Smooth muscle cell (in vitro differentiated cells): Measurements from ENCODE around the gene ATP5F1E. TPM values are rescaled to one million over a fixed set of nuclear protein-coding genes. Genes with fewer than 3 reads are reported as not detected.

Source experiments
- DNase-seq: peaks from one replicate; lab custom pipeline; 2025; ENCODE audit not compliant: unreplicated experiment; lab: John Stamatoyannopoulos, UW
- H2AFZ ChIP-seq: fragments of 200-600 bp; sonication (generic); 2 replicates; pipeline ENCODE4 v1.6.0; 2016; ENCODE audit warnings: antibody characterized with exemption, low read depth, mild to moderate bottlenecking
- H3F3A ChIP-seq: fragments of 200-600 bp; sonication (generic); 2 replicates; pipeline ENCODE4 v1.6.0; 2017; ENCODE audit warnings: antibody characterized with exemption, low read depth
- H3K27ac ChIP-seq: fragments of 200-600 bp; sonication (generic); 2 replicates; pipeline ENCODE4 v1.5.1; 2016; ENCODE audit warnings: low read depth, mild to moderate bottlenecking
- H3K27me3 ChIP-seq: fragments of 200-600 bp; sonication (generic); 2 replicates; pipeline ENCODE4 v1.6.1; 2016; ENCODE audit warnings: low read depth, mild to moderate bottlenecking
- H3K36me3 ChIP-seq: fragments of 200-600 bp; sonication (generic); 2 replicates; pipeline ENCODE4 v1.5.1; 2016; ENCODE audit warnings: low read depth
- H3K4me1 ChIP-seq: fragments of 200-600 bp; sonication (generic); 2 replicates; pipeline ENCODE4 v1.5.1; 2016; ENCODE audit warnings: low read depth
- H3K4me2 ChIP-seq: fragments of 200-600 bp; sonication (generic); 2 replicates; pipeline ENCODE4 v1.6.0; 2016; ENCODE audit warnings: mild to moderate bottlenecking
- H3K4me3 ChIP-seq: fragments of 200-600 bp; sonication (generic); 2 replicates; pipeline ENCODE4 v1.5.1; 2016; ENCODE audit warnings: mild to moderate bottlenecking
- H3K79me2 ChIP-seq: fragments of 200-600 bp; sonication (generic); 2 replicates; pipeline ENCODE4 v1.6.0; 2016; ENCODE audit warnings: low read depth, mild to moderate bottlenecking
- H3K9ac ChIP-seq: fragments of 200-600 bp; sonication (generic); 2 replicates; pipeline ENCODE4 v1.6.0; 2016; ENCODE audit warnings: low read depth
- H3K9me3 ChIP-seq: fragments of 200-600 bp; sonication (generic); replicated peaks from 2 replicates; pipeline ENCODE4 v1.5.1; 2016; ENCODE audit warnings: low read depth
- H4K20me1 ChIP-seq: fragments of 200-600 bp; sonication (generic); 2 replicates; pipeline ENCODE4 v1.6.0; 2016; ENCODE audit warnings: low read depth
- CTCF ChIP-seq: fragments of 200-600 bp; sonication (generic); IDR thresholded peaks from 2 replicates; pipeline ENCODE4 v1.5.1; 2017; ENCODE audit warnings: borderline replicate concordance, mild to moderate bottlenecking, antibody characterized with exemption; ENCODE audit not compliant: insufficient read depth, poor library complexity, severe bottlenecking
- WGBS: methylation state at CpG from one replicate; pipeline ENCODE4 v1.1.7; 2016; ENCODE audit warnings: low lambda C conversion rate; 5-methylcytosine and 5-hydroxymethylcytosine counted together
- polyA plus RNA-seq: library from polyadenylated mRNA; unstranded; fragments of >200 nt; fragmentation: Nextera tagmentation; extraction: Ambion mirVana; gene quantifications from 2 replicates; pipeline ENCODE4 v1.2.1, GENCODE V29; 2016
- total RNA-seq: library from RNA; depleted of rRNA; stranded (reverse); fragments of >200 nt; gene quantifications from 2 replicates; pipeline ENCODE4 v1.2.3, GENCODE V29; 2014

The ATP5F1E gene
- total and polyA plus RNA-seq, 2 experiments from 2014 or later: 48.6 to 265 TPM

- Histone ChIP-seq H3K4me1 (peaks cover 16% of the 10 kb centered on the region), H3K27me3 (no peaks in the 10 kb centered on the region), H3K9ac (no peak overlapping the region), H3K79me2 (peaks cover 18% of the 10 kb centered on the region), H3K27ac (peak overlapping the region; percentile 98), H3K36me3 (no peaks in the 10 kb centered on the region), H2AFZ (no peak overlapping the region), H3F3A (no peaks in the 10 kb centered on the region), H4K20me1 (peaks cover under 1% of the 10 kb centered on the region), H3K4me3 (no peak overlapping the region), H3K4me2 (no peak overlapping the region), H3K9me3 (no peaks in the 10 kb centered on the region)
- no peak for DNase-seq
- WGBS: 92% methylated on average over 8 of the region's 8 CpGs
- TF ChIP-seq CTCF: no peak
These were observed 23.3 kb downstream of the ATP5F1E start for GRCh38 chr20:59008715-59009336.

- Histone ChIP-seq H3F3A (no peaks in the 10 kb centered on the region), H4K20me1 (peaks cover 4% of the 10 kb centered on the region), H3K4me3 (peak overlapping the region; percentile 76), H3K27ac (no peak overlapping the region), H3K36me3 (no peaks in the 10 kb centered on the region), H3K9me3 (no peaks in the 10 kb centered on the region), H3K27me3 (no peaks in the 10 kb centered on the region), H2AFZ (peak overlapping the region; percentile 63), H3K79me2 (peaks cover 18% of the 10 kb centered on the region), H3K9ac (peak overlapping the region; percentile 93), H3K4me2 (peak overlapping the region; percentile 100), H3K4me1 (peaks cover 16% of the 10 kb centered on the region)
- no peak for DNase-seq
- TF ChIP-seq CTCF: no peak
- 91% methylated on average over 24 of the region's 24 CpGs for WGBS
These were observed 24.2 kb downstream of the ATP5F1E start for GRCh38 chr20:59007665-59008511.

- TF ChIP-seq CTCF: no peak
- no peaks in the 10 kb centered on the region for H3K9me3 ChIP-seq
- peaks cover 4% of the 10 kb centered on the region for H4K20me1 ChIP-seq
- H3F3A ChIP-seq: no peaks in the 10 kb centered on the region
- peak within 1 kb of the TSS; percentile 93 for H3K9ac ChIP-seq
- H3K4me1 ChIP-seq: peaks cover 16% of the 10 kb centered on the region
- WGBS: 42% methylated on average over 9 of the region's 82 CpGs
- H3K79me2 ChIP-seq: peaks cover 18% of the 10 kb centered on the region
- no peaks in the 10 kb centered on the region for H3K36me3 ChIP-seq
- peak within 1 kb of the TSS; percentile 76 for H3K4me3 ChIP-seq
- H3K4me2 ChIP-seq: peak within 1 kb of the TSS; percentile 100
- no peak within 1 kb of the TSS for H3K27ac ChIP-seq
- H3K27me3 ChIP-seq: no peaks in the 10 kb centered on the region
- peak within 1 kb of the TSS; percentile 63 for H2AFZ ChIP-seq
- no peak for DNase-seq
These were observed 25.1 kb downstream of the ATP5F1E start, which contains the start of gene CTSZ for GRCh38 chr20:59006864-59007664. CTSZ (minus strand) TSS chr20:59007254; CDS start chr20:59007128, 126 bp downstream.
